Psoas muscle (tissue), 8 donors: Measurements from ENCODE around the gene SMYD3. TPM values are rescaled to one million over a fixed set of nuclear protein-coding genes. Genes with fewer than 3 reads are reported as not detected.

Source experiments
- ATAC-seq, 4 donors: fragments of 200-7000 bp; cut with Tn5 transposase; one replicate each; pipeline ENCODE4 v1.9.1; 2020; ENCODE audit warnings: moderate library complexity in 3 of 4, mild to moderate bottlenecking in 2 of 4
- DNase-seq, 2 donors: peaks; one replicate each; pipeline ENCODE4 v3.0.0-alpha.2; 2020
- H3K27ac ChIP-seq: fragments of 200-600 bp; one replicate; pipeline ENCODE4 v1.8.0; 2022
- H3K27me3 ChIP-seq, 3 donors: fragments of 200-600 bp in 1 of 3; one replicate each; pipeline versions ENCODE4 v1.6.1 to v1.8.0; 2013 to 2022; ENCODE audit warnings: low read length in 2 of 3, mild to moderate bottlenecking in 2 of 3, moderate library complexity in 1 of 3; ENCODE audit not compliant: insufficient read depth in 3 of 3
- H3K36me3 ChIP-seq, 2 donors: fragments of 200-600 bp in 1 of 2; one replicate each; pipeline versions ENCODE4 v1.6.1 to v1.8.0; 2013 to 2022; ENCODE audit warnings: low read depth in 1 of 2, mild to moderate bottlenecking in 1 of 2, moderate library complexity in 1 of 2; ENCODE audit not compliant: insufficient read depth in 1 of 2
- H3K4me1 ChIP-seq: fragments of 200-600 bp; one replicate; pipeline ENCODE4 v1.8.0; 2022
- H3K4me3 ChIP-seq: fragments of 200-600 bp; one replicate; pipeline ENCODE4 v1.8.0; 2022; ENCODE audit warnings: mild to moderate bottlenecking
- H3K9me3 ChIP-seq: fragments of 200-600 bp; one replicate; pipeline ENCODE4 v1.8.0; 2022
- whole genome bisulfite sequencing, 3 donors: extraction: QIAGEN DNeasy Blood & Tissue Kit; methylation state at CpG; one replicate each; pipeline versions ENCODE4 v1.1.6 to v1.1.7; 2013; 5-methylcytosine and 5-hydroxymethylcytosine counted together
- intact Hi-C, 2 donors: fragments of 100-400 bp; cut with DNase I; formaldehyde crosslinking; loops; one replicate each; pipeline versions ENCODE4 v1.11.0 to v1.14.2; 2022
- polyA plus RNA-seq, 3 donors: library from polyadenylated mRNA; stranded (reverse); fragments of 200-250 nt; gene quantifications; one replicate each; pipeline ENCODE4 v1.2.3, GENCODE V29; 2013
- total RNA-seq, 4 donors: library from RNA; stranded (reverse); fragmentation: NEBNext Ultra II Directional in 2 of 4; extraction: Animal tissue kit (Norgen Biotek cat#: 25700) in 2 of 4; gene quantifications; one replicate each; pipeline versions ENCODE4 v1.2.1 to v1.2.4, GENCODE V29; 2021 to 2023
- TF ChIP-seq, protein P1 (sequence below): fragments of 200-600 bp; IDR thresholded peaks from one replicate; pipeline ENCODE4 v1.8.0; 2022; ENCODE audit warnings: antibody characterized with exemption
- donor health status: healthy with polysubstance abuse.
- donor health status: DM: no; HTN: no; CAD: no; lungs with moderate emphysema.
- donor health status: Bipolar disorder and iron deficiency.
- donor health status: healthy.
- donor health status: DM: yes; HTN: yes; CAD: no.
- donor health status: DM: no; HTN: no; CAD: no.
- donor health status: DM: no; HTN: no; CAD: no.
- donor health status: DM: yes; HTN: yes; CAD: no.

SMYD3 gene
- total and polyA plus RNA-seq, 7 donors = 2.9 to 6.4 (median 4.9) TPM

GRCh38 chr1:245803666-245804037 lies 703.4 kb downstream of the SMYD3 start:
- H3K9me3 ChIP-seq = no peaks in the 10 kb centered on the region
- TF ChIP-seq, protein P1, sequence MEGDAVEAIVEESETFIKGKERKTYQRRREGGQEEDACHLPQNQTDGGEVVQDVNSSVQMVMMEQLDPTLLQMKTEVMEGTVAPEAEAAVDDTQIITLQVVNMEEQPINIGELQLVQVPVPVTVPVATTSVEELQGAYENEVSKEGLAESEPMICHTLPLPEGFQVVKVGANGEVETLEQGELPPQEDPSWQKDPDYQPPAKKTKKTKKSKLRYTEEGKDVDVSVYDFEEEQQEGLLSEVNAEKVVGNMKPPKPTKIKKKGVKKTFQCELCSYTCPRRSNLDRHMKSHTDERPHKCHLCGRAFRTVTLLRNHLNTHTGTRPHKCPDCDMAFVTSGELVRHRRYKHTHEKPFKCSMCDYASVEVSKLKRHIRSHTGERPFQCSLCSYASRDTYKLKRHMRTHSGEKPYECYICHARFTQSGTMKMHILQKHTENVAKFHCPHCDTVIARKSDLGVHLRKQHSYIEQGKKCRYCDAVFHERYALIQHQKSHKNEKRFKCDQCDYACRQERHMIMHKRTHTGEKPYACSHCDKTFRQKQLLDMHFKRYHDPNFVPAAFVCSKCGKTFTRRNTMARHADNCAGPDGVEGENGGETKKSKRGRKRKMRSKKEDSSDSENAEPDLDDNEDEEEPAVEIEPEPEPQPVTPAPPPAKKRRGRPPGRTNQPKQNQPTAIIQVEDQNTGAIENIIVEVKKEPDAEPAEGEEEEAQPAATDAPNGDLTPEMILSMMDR = no peak
- 62 to 84% (median 64%) methylated on average over 5 of the region's 5 CpGs for WGBS, 3 donors
- H3K27me3 ChIP-seq = no peaks in the 10 kb centered on the region
- no peak overlapping the region for H3K4me3 ChIP-seq
- intact Hi-C loops = no loop called here
- H3K27ac ChIP-seq = no peak overlapping the region
- no peak for DNase-seq
- H3K36me3 ChIP-seq = no peaks in the 10 kb centered on the region
- H3K4me1 ChIP-seq = no peaks in the 10 kb centered on the region
- ATAC-seq = no peak

GRCh38 chr1:245802941-245803665 lies 704.0 kb downstream of the SMYD3 start:
- intact Hi-C loops = no loop called here
- Histone ChIP-seq H3K4me3 (no peak overlapping the region), H3K27me3 (no peaks in the 10 kb centered on the region), H3K27ac (no peak overlapping the region), H3K4me1 (no peaks in the 10 kb centered on the region), H3K36me3 (no peaks in the 10 kb centered on the region), H3K9me3 (no peaks in the 10 kb centered on the region)
- no peak for DNase-seq
- 62 to 76% (median 70%) methylated on average over 9 of the region's 9 CpGs for whole genome bisulfite sequencing, 3 donors
- TF ChIP-seq, protein P1 = no peak
- ATAC-seq = no peak

DNA sequence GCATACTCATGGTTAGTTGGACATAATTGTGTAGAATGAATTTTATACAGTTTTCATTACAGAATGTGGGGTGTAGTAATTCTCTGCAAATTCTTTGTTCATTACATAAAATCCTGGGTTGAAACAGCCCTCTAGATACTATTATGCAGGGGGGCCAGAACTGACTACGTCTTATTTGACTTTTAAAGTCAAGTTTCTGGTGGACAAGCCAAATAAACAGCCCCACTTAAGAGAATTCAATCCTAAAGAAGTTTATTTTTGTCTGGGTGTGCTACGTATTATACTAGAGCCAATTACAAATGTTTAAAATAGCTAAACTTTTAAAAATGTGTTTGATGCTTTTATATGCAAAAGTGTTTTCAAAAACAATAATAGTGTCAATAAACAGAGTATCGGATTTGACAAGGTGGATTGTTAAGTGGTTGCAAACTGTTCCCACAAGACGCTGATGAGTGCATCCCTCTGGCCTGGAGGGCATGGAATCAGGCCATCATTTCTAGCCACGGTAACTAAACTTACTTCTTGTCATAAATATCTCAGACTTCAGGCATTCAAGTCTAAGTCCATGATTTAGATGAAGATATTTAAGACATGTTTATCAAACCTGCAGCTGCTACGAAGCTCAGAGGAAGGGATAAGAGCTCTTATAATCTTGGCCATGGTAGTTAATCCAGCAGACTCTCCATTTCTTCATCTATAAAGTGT lies 706.0 kb downstream of the SMYD3 start:
- Histone ChIP-seq H3K27me3 (no peaks in the 10 kb centered on the region), H3K4me1 (no peaks in the 10 kb centered on the region), H3K27ac (no peak overlapping the region), H3K4me3 (no peak overlapping the region), H3K36me3 (no peaks in the 10 kb centered on the region), H3K9me3 (no peaks in the 10 kb centered on the region)
- no peak for DNase-seq
- WGBS, 3 donors = 82 to 83% (median 83%) methylated on average over 6 of the region's 6 CpGs
- ATAC-seq = no peak
- intact Hi-C loops = no loop called here
- TF ChIP-seq, protein P1 = no peak

DNA sequence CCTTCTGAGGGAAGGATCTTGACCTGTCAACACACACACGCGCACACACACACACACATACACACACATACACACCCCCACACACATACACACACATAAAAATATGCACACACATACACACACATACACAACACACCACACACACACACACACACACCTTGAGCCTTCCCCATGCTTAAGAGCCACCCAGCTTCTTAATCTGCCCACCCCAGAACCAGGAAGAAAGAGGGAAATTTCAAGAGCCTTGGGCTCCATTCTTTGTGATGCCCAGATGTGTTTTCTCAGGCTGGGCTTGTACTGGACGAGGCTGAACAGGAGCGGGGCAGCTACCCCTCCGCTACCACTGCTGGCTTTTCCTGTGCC lies 708.7 kb downstream of the SMYD3 start:
- intact Hi-C loops = no loop called here
- no peak overlapping the region for H3K4me3 ChIP-seq
- TF ChIP-seq, protein P1 = no peak

More for the DNA sequence above, 708.7 kb downstream of the SMYD3 start:
- H3K4me1 ChIP-seq = no peaks in the 10 kb centered on the region
- no peaks in the 10 kb centered on the region for H3K27me3 ChIP-seq
- no peaks in the 10 kb centered on the region for H3K36me3 ChIP-seq
- WGBS, 3 donors = 69 to 74% (median 72%) methylated on average over 5 of the region's 5 CpGs
- no peak for DNase-seq
- H3K27ac ChIP-seq = no peak overlapping the region
- ATAC-seq = no peak
- no peaks in the 10 kb centered on the region for H3K9me3 ChIP-seq
